Panc1 (cell line): ENCODE measurements around the gene SLC38A5. TPM values are rescaled to one million over a fixed set of nuclear protein-coding genes. Genes with fewer than 3 reads are reported as not detected.

Experiments used
- ATAC-seq: fragments of 200-7000 bp; cut with Tn5 transposase; 2 replicates; pipeline ENCODE4 v1.9.1; 2020; ENCODE audit warnings: mild to moderate bottlenecking, moderate library complexity
- BruUV-seq: library from RNA; stranded (reverse); fragments of 400-500 nt; replicated peaks from 2 replicates; lab custom pipeline; 2021; lab: Mats Ljungman, UMichigan
- CTCF ChIA-PET: fragments of 300-600 bp; sonication (Branson Sonifier 250); formaldehyde crosslinking; loops from one replicate; lab custom pipeline; 2022; ENCODE audit warnings: antibody characterized with exemption; lab: Charles Lee
- POLR2A ChIA-PET: fragments of 300-600 bp; sonication (Branson Sonifier 250); formaldehyde crosslinking; loops from one replicate; lab custom pipeline; 2022; ENCODE audit warnings: antibody characterized with exemption; lab: Charles Lee
- DNase-seq: peaks from one replicate; pipeline ENCODE4 v3.0.0-alpha.2; 2010; ENCODE audit warnings: low read depth, low spot score
- H3K27ac ChIP-seq: 2 replicates; pipeline ENCODE4 v1.5.1; 2011; ENCODE audit warnings: mild to moderate bottlenecking, low read length, inconsistent platforms
- H3K27me3 ChIP-seq: fragments of 200-500 bp; sonication (Bioruptor generic); 2 replicates; pipeline ENCODE4 v1.6.0; 2014; ENCODE audit warnings: low read length, inconsistent platforms; ENCODE audit not compliant: control insufficient read depth, insufficient read depth
- H3K36me3 ChIP-seq: fragments of 200-500 bp; sonication (Bioruptor generic); 2 replicates; pipeline ENCODE4 v1.5.1; 2014; ENCODE audit warnings: inconsistent platforms, mild to moderate bottlenecking, low read length, moderate library complexity; ENCODE audit not compliant: control insufficient read depth, insufficient read depth
- H3K4me1 ChIP-seq: 2 replicates; pipeline ENCODE4 v1.5.1; 2011; ENCODE audit warnings: inconsistent platforms, mild to moderate bottlenecking, low read length, moderate library complexity; ENCODE audit not compliant: control insufficient read depth, insufficient read depth
- H3K4me3 ChIP-seq, 2 experiments: 2 replicates each; pipeline ENCODE4 v1.5.1; 2011 to 2012; ENCODE audit warnings: low read depth in 2 of 2, low read length in 2 of 2, mild to moderate bottlenecking in 2 of 2, inconsistent platforms in 1 of 2, moderate library complexity in 1 of 2
- H3K9me3 ChIP-seq: fragments of 200-500 bp; sonication (Bioruptor generic); 2 replicates; pipeline ENCODE4 v1.5.1; 2014; ENCODE audit warnings: low read depth, mild to moderate bottlenecking, inconsistent platforms, low read length, moderate library complexity; ENCODE audit not compliant: control insufficient read depth, insufficient read depth
- CTCF ChIP-seq: fragments of 450-650 bp; IDR thresholded peaks from 2 replicates; pipeline ENCODE4 v1.5.1; 2017; ENCODE audit warnings: mild to moderate bottlenecking
- POLR2AphosphoS5 ChIP-seq: IDR thresholded peaks from 2 replicates; pipeline ENCODE4 v1.6.1; 2012; ENCODE audit warnings: mild to moderate bottlenecking, low read depth, low read length, moderate library complexity
- REST ChIP-seq, 2 experiments: IDR thresholded peaks; 2 replicates each; pipeline ENCODE4 v1.6.1; 2011 to 2012; ENCODE audit warnings: low read depth in 2 of 2, control low read depth in 1 of 2, low read length in 1 of 2, mild to moderate bottlenecking in 1 of 2, moderate library complexity in 1 of 2; ENCODE audit not compliant: insufficient read depth in 1 of 2
- SIN3A ChIP-seq: IDR thresholded peaks from 2 replicates; pipeline ENCODE4 v1.6.1; 2012; ENCODE audit warnings: low read depth, mild to moderate bottlenecking, low read length, moderate library complexity, borderline replicate concordance; ENCODE audit not compliant: insufficient read depth
- TCF7L2 ChIP-seq: IDR thresholded peaks from 2 replicates; pipeline ENCODE4 v1.6.1; 2011; ENCODE audit warnings: mild to moderate bottlenecking, low read depth, low read length, inconsistent platforms
- in situ Hi-C: cut with HindIII; loops from 2 replicates; pipeline ENCODE4 v1.10.0; 2016; ENCODE audit warnings: low sequenced_read_pairs, low pct_unique_long_range_greater_than_20kb
- intact Hi-C: fragments of 100-400 bp; cut with micrococcal nuclease; formaldehyde crosslinking; loops from one replicate; pipeline ENCODE4 v1.10.0; 2022; ENCODE audit not compliant: unreplicated experiment
- total RNA-seq: library from RNA; stranded (reverse); gene quantifications from one replicate; pipeline ENCODE4 v1.2.1, GENCODE V29; 2021; ENCODE audit not compliant: unreplicated experiment

Gene SLC38A5
- total RNA-seq, 1 experiment from 2014 or later = 1.1 TPM

- no peaks in the 10 kb centered on the region for H3K27me3 ChIP-seq
- no peak overlapping the region for H3K4me3 ChIP-seq
- no peak overlapping the region for H3K27ac ChIP-seq
- no peaks in the 10 kb centered on the region for H3K9me3 ChIP-seq
- intact Hi-C loops (loop anchor here (10.0 kb wide), 1 partner anchor 421 kb away; no protein-coding TSS in a partner anchor), in situ Hi-C loops (no loop called here)
- no peak for TF ChIP-seq CTCF
- TF ChIP-seq SIN3A = no peak
- no peak for TF ChIP-seq REST (IDR thresholded peaks at IDR 0.05; ENCODE audit: insufficient read depth in 1 of 2, low read depth in 2 of 2, low read length in 1 of 2)
- TF ChIP-seq POLR2AphosphoS5 = no peak
- no peak for TF ChIP-seq TCF7L2
- DNase-seq = no peak
- no peaks in the 10 kb centered on the region for H3K36me3 ChIP-seq
- BruUV-seq = no TSS peak
- ChIA-PET CTCF (no interaction called here), POLR2A (no interaction called here)
- ATAC-seq = no peak
- H3K4me1 ChIP-seq = no peaks in the 10 kb centered on the region
Measured at GRCh38 chrX:48505481-48505880, 35.4 kb upstream of the SLC38A5 start.

- no TSS peak for BruUV-seq
Measured at GRCh38 chrX:48504261-48504660, 34.2 kb upstream of the SLC38A5 start.

More at GRCh38 chrX:48504261-48504660, 34.2 kb upstream of the SLC38A5 start:
- no peaks in the 10 kb centered on the region for H3K27me3 ChIP-seq
- intact Hi-C loops (loop anchor here (10.0 kb wide), 1 partner anchor 419 kb away; no protein-coding TSS in a partner anchor), in situ Hi-C loops (no loop called here)
- no peak for DNase-seq
- H3K27ac ChIP-seq = no peak overlapping the region
- H3K9me3 ChIP-seq = no peaks in the 10 kb centered on the region
- no peaks in the 10 kb centered on the region for H3K4me1 ChIP-seq
- POLR2A ChIA-PET = interaction anchor here (0.5 kb wide), 1 partner anchor 20 kb away, joined by 3 read pairs; no protein-coding TSS in a partner anchor
- no peak overlapping the region for H3K4me3 ChIP-seq
- no peak for ATAC-seq
- H3K36me3 ChIP-seq = no peaks in the 10 kb centered on the region
- CTCF ChIA-PET = no interaction called here
- TF ChIP-seq POLR2AphosphoS5 = no peak
- no peak for TF ChIP-seq REST (IDR thresholded peaks at IDR 0.05; ENCODE audit: insufficient read depth in 1 of 2, low read depth in 2 of 2, low read length in 1 of 2)
- no peak for TF ChIP-seq CTCF
